ENCODE results near the gene PIM3.

DNA sequence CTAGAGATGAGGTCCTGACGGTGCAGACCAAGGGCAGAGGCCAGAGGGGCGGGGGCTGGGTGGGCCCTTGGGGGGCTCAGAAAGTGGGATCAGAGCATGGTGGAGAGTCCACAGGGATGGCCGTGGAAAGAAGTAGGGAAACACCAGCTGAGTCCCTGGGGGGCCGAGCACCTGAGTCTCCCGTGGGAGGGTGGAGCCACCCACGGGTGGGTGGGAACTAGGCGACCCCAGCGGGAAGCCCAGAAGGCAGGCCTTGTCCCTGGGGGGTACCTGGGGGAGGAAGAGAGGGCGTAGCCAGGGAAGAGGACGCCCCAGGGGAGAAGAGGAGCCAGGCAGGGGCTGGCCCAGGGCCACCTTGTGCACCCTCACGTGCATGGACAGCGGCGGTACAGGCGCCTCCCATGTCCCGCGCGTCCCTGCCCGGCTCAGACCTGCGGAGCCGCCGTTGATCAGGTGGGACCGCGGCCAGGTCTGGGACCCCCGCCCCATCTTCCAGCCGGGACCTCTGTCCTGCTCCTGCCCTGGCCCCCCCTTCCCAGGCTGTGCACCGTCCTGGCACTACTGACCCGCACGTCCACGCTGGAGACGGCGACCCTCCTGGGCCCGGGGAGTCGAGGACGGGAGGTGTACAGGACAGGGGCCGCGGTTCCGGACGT is 31.9 kb upstream of the PIM3 start:
- TF ChIP-seq NR2C2 (CRISPR knock-in tag; IDR thresholded peaks at IDR 0.05) (no peak), CTCF (IDR thresholded peaks at IDR 0.05) (no peak), ATF3 (CRISPR knock-in tag; conservative IDR thresholded peaks at IDR 0.05) (no peak), ZNF219 (CRISPR knock-in tag; IDR thresholded peaks at IDR 0.05; ENCODE audit: borderline replicate concordance) (no peak), MAX (CRISPR knock-in tag; IDR thresholded peaks at IDR 0.05) (no peak), TCF7 (CRISPR knock-in tag; IDR thresholded peaks at IDR 0.05; ENCODE audit: low read depth) (no peak), JUN (CRISPR knock-in tag; IDR thresholded peaks at IDR 0.05) (no peak), ZNF263 (CRISPR knock-in tag; IDR thresholded peaks at IDR 0.05; ENCODE audit: low read depth) (no peak)
- TF ChIP-seq, protein P1, sequence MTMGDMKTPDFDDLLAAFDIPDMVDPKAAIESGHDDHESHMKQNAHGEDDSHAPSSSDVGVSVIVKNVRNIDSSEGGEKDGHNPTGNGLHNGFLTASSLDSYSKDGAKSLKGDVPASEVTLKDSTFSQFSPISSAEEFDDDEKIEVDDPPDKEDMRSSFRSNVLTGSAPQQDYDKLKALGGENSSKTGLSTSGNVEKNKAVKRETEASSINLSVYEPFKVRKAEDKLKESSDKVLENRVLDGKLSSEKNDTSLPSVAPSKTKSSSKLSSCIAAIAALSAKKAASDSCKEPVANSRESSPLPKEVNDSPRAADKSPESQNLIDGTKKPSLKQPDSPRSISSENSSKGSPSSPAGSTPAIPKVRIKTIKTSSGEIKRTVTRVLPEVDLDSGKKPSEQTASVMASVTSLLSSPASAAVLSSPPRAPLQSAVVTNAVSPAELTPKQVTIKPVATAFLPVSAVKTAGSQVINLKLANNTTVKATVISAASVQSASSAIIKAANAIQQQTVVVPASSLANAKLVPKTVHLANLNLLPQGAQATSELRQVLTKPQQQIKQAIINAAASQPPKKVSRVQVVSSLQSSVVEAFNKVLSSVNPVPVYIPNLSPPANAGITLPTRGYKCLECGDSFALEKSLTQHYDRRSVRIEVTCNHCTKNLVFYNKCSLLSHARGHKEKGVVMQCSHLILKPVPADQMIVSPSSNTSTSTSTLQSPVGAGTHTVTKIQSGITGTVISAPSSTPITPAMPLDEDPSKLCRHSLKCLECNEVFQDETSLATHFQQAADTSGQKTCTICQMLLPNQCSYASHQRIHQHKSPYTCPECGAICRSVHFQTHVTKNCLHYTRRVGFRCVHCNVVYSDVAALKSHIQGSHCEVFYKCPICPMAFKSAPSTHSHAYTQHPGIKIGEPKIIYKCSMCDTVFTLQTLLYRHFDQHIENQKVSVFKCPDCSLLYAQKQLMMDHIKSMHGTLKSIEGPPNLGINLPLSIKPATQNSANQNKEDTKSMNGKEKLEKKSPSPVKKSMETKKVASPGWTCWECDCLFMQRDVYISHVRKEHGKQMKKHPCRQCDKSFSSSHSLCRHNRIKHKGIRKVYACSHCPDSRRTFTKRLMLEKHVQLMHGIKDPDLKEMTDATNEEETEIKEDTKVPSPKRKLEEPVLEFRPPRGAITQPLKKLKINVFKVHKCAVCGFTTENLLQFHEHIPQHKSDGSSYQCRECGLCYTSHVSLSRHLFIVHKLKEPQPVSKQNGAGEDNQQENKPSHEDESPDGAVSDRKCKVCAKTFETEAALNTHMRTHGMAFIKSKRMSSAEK (CRISPR knock-in tag; IDR thresholded peaks at IDR 0.05; ENCODE audit: borderline replicate concordance) = no peak
- TF ChIP-seq, protein P2, sequence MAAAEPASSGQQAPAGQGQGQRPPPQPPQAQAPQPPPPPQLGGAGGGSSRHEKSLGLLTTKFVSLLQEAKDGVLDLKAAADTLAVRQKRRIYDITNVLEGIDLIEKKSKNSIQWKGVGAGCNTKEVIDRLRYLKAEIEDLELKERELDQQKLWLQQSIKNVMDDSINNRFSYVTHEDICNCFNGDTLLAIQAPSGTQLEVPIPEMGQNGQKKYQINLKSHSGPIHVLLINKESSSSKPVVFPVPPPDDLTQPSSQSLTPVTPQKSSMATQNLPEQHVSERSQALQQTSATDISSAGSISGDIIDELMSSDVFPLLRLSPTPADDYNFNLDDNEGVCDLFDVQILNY (CRISPR knock-in tag; IDR thresholded peaks at IDR 0.05) = no peak
